Measurements from ENCODE around the gene CEMIP.

Gene CEMIP

GRCh38 chr15:80831192-80831591, 52.0 kb downstream of the CEMIP start:
- no peak for TF ChIP-seq CTCF (IDR thresholded peaks at IDR 0.05; ENCODE audit: low read depth, low read length)
- Histone ChIP-seq H3K36me3 (no peaks in the 10 kb centered on the region), H3K27me3 (no peaks in the 10 kb centered on the region), H3K9me3 (no peaks in the 10 kb centered on the region), H3K4me3 (ENCODE audit: low read depth, low read length) (no peak overlapping the region), H3K4me1 (no peaks in the 10 kb centered on the region; the same call in 1 of the 2 replicates)
- DNase-seq = no peak

- H3K9me3 ChIP-seq = no peaks in the 10 kb centered on the region
- H3K36me3 ChIP-seq = no peaks in the 10 kb centered on the region
- H3K27me3 ChIP-seq = no peaks in the 10 kb centered on the region
- DNase-seq = no peak
- TF ChIP-seq CTCF (IDR thresholded peaks at IDR 0.05; ENCODE audit: low read depth, low read length) = no peak
- peaks cover 3% of the 10 kb centered on the region; the same call in 1 of the 2 replicates for H3K4me1 ChIP-seq
- H3K4me3 ChIP-seq (ENCODE audit: low read depth, low read length) = no peak overlapping the region
These were observed 52.5 kb downstream of the CEMIP start for GRCh38 chr15:80831606-80832224.

- no peaks in the 10 kb centered on the region for H3K27me3 ChIP-seq
- H3K9me3 ChIP-seq = no peaks in the 10 kb centered on the region
- H3K4me1 ChIP-seq = peaks cover 5% of the 10 kb centered on the region; the same call in 1 of the 2 replicates
- no peak for TF ChIP-seq CTCF (IDR thresholded peaks at IDR 0.05; ENCODE audit: low read depth, low read length)
- no peak overlapping the region for H3K4me3 ChIP-seq (ENCODE audit: low read depth, low read length)
- peak; percentile 57 for DNase-seq
- H3K36me3 ChIP-seq = no peaks in the 10 kb centered on the region
These were observed 53.5 kb downstream of the CEMIP start for GRCh38 chr15:80832686-80833085.

DNA sequence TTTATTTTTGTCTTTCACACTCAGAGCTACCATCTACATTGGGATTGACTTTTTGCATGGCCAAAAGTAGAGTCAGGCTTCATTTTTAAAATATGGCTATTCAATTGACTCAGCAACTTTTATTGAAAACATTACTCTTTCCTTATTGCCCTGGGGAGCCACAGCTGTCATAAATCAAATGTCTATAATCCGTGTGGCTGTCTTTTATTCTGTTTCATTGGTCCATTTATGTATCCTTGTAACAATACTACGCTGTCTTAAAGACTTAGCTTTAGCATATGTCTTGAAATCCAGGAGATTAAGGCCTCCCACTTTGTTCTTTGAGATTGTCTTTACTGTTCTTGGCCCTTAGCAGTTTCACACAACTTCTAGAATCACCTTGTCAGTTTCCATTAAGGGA, 55.2 kb downstream of the CEMIP start:
- H3K36me3 ChIP-seq = no peaks in the 10 kb centered on the region
- H3K9me3 ChIP-seq = no peaks in the 10 kb centered on the region
- H3K4me1 ChIP-seq = peaks cover 5% of the 10 kb centered on the region; the same call in 1 of the 2 replicates
- no peak for DNase-seq
- no peaks in the 10 kb centered on the region for H3K27me3 ChIP-seq
- TF ChIP-seq CTCF (IDR thresholded peaks at IDR 0.05; ENCODE audit: low read depth, low read length) = no peak
- no peak overlapping the region for H3K4me3 ChIP-seq (ENCODE audit: low read depth, low read length)

GRCh38 chr15:80834906-80835305, 55.7 kb downstream of the CEMIP start:
- Histone ChIP-seq H3K4me1 (peaks cover 5% of the 10 kb centered on the region; the same call in 1 of the 2 replicates), H3K27me3 (no peaks in the 10 kb centered on the region), H3K9me3 (no peaks in the 10 kb centered on the region), H3K36me3 (no peaks in the 10 kb centered on the region), H3K4me3 (ENCODE audit: low read depth, low read length) (no peak overlapping the region)
- DNase-seq = no peak
- no peak for TF ChIP-seq CTCF (IDR thresholded peaks at IDR 0.05; ENCODE audit: low read depth, low read length)

GRCh38 chr15:80835336-80835735, 56.2 kb downstream of the CEMIP start:
- H3K4me1 ChIP-seq = peaks cover 5% of the 10 kb centered on the region; the same call in 1 of the 2 replicates
- DNase-seq = no peak
- H3K27me3 ChIP-seq = no peaks in the 10 kb centered on the region
- no peak overlapping the region for H3K4me3 ChIP-seq (ENCODE audit: low read depth, low read length)
- no peaks in the 10 kb centered on the region for H3K9me3 ChIP-seq
- TF ChIP-seq CTCF (IDR thresholded peaks at IDR 0.05; ENCODE audit: low read depth, low read length) = no peak
- no peaks in the 10 kb centered on the region for H3K36me3 ChIP-seq
